ENCODE data around the gene CAV2. TPM values are rescaled to one million over a fixed set of nuclear protein-coding genes. Genes with fewer than 3 reads are reported as not detected.

The CAV2 gene
- total and polyA plus RNA-seq, 2 of the 13 experiments (the other 11 are each of a cell fraction or from before 2014, with no cell fraction given): 0.09 to 0.18 TPM

GRCh38 chr7:116554436-116554835 lies 54.9 kb downstream of the CAV2 start:
- ChIA-PET CTCF (ENCODE audit: low intra/inter-chr PET ratio, low total read pairs) (no interaction called here), POLR2A (no interaction called here)
- Histone ChIP-seq H2AFZ (ENCODE audit: low read length) (no peak overlapping the region), H3K4me2 (ENCODE audit: low read depth, low read length) (no peak overlapping the region), H3K79me2 (ENCODE audit: insufficient read depth, low read length) (no peaks in the 10 kb centered on the region), H3K27ac (ENCODE audit: extremely low read length, insufficient read depth, low read length) (no peak overlapping the region), H3K27me3 (ENCODE audit: control insufficient read depth in 1 of 2, insufficient read depth in 2 of 2, low read length in 2 of 2) (no peaks in the 10 kb centered on the region), H3K4me1 (ENCODE audit: insufficient read depth, low read length) (no peaks in the 10 kb centered on the region), H3K4me3 (replicated peaks in 1 of 3; ENCODE audit: insufficient read depth in 1 of 3, low read depth in 2 of 3, low read length in 3 of 3) (no peak overlapping the region), H3K9me3 (ENCODE audit: low read length) (no peaks in the 10 kb centered on the region), H4K20me1 (ENCODE audit: insufficient read depth, low read length) (no peaks in the 10 kb centered on the region), H3K36me3 (replicated peaks in 1 of 2; ENCODE audit: control insufficient read depth in 1 of 2, insufficient read depth in 2 of 2, low read length in 2 of 2) (no peaks in the 10 kb centered on the region), H3K9ac (ENCODE audit: insufficient read depth, low read depth, low read length) (no peak overlapping the region)
- intact Hi-C loops (cut with micrococcal nuclease; ENCODE audit: unreplicated experiment): no loop called here
- no peak for TF ChIP-seq ZNF496 (CRISPR knock-in tag; IDR thresholded peaks at IDR 0.05; ENCODE audit: insufficient replicate concordance)
- TF ChIP-seq ZNF12 (CRISPR knock-in tag; IDR thresholded peaks at IDR 0.05): no peak
- no peak for TF ChIP-seq ZNF816 (CRISPR knock-in tag; IDR thresholded peaks at IDR 0.05; ENCODE audit: borderline replicate concordance)
- TF ChIP-seq YEATS4 (CRISPR knock-in tag; IDR thresholded peaks at IDR 0.05; ENCODE audit: borderline replicate concordance): no peak
- TF ChIP-seq HDAC6 (IDR thresholded peaks at IDR 0.05; ENCODE audit: low read depth, low read length): no peak
- TF ChIP-seq PHF20 (CRISPR knock-in tag; IDR thresholded peaks at IDR 0.05): no peak
- no peak for TF ChIP-seq NFIC (IDR thresholded peaks at IDR 0.05; ENCODE audit: low read length)
- TF ChIP-seq, protein P1, sequence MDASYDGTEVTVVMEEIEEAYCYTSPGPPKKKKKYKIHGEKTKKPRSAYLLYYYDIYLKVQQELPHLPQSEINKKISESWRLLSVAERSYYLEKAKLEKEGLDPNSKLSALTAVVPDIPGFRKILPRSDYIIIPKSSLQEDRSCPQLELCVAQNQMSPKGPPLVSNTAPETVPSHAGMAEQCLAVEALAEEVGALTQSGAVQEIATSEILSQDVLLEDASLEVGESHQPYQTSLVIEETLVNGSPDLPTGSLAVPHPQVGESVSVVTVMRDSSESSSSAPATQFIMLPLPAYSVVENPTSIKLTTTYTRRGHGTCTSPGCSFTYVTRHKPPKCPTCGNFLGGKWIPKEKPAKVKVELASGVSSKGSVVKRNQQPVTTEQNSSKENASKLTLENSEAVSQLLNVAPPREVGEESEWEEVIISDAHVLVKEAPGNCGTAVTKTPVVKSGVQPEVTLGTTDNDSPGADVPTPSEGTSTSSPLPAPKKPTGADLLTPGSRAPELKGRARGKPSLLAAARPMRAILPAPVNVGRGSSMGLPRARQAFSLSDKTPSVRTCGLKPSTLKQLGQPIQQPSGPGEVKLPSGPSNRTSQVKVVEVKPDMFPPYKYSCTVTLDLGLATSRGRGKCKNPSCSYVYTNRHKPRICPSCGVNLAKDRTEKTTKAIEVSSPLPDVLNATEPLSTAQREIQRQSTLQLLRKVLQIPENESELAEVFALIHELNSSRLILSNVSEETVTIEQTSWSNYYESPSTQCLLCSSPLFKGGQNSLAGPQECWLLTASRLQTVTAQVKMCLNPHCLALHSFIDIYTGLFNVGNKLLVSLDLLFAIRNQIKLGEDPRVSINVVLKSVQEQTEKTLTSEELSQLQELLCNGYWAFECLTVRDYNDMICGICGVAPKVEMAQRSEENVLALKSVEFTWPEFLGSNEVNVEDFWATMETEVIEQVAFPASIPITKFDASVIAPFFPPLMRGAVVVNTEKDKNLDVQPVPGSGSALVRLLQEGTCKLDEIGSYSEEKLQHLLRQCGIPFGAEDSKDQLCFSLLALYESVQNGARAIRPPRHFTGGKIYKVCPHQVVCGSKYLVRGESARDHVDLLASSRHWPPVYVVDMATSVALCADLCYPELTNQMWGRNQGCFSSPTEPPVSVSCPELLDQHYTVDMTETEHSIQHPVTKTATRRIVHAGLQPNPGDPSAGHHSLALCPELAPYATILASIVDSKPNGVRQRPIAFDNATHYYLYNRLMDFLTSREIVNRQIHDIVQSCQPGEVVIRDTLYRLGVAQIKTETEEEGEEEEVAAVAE (CRISPR knock-in tag; IDR thresholded peaks at IDR 0.05; ENCODE audit: borderline replicate concordance): no peak
- TF ChIP-seq ZNF430 (CRISPR knock-in tag; IDR thresholded peaks at IDR 0.05): no peak
- ATAC-seq: no peak
- in situ Hi-C loops (cut with HindIII; ENCODE audit: extremely low pct_ligation_motif_present, low pct_unique_long_range_greater_than_20kb): no loop called here
- BruUV-seq (replicated peaks): no TSS peak
- FAIRE-seq: no peak
- no peak for DNase-seq (ENCODE audit: low spot score)

Measured in HepG2 (cell line).